PC-3 (cell line): ENCODE measurements around the gene PRDM4.
"Not testable (repeated sequence)": the region's sequence is repeated elsewhere in the genome, so short reads cannot be mapped to it uniquely, and the experiment has no call there.

Experiments
- EZH2 ChIP-seq: fragments of 300-600 bp; sonication (generic); IDR thresholded peaks from one replicate; pipeline ENCODE4 v1.6.1; 2017; ENCODE audit warnings: antibody characterized with exemption, mild to moderate bottlenecking, low read length; ENCODE audit not compliant: unreplicated experiment
- TF ChIP-seq, protein P1 (sequence below): fragments of 300-600 bp; sonication (generic); conservative IDR thresholded peaks from 2 replicates; pipeline ENCODE4 v1.5.1; 2017; ENCODE audit warnings: antibody characterized with exemption, low read depth, mild to moderate bottlenecking, low read length

DNA sequence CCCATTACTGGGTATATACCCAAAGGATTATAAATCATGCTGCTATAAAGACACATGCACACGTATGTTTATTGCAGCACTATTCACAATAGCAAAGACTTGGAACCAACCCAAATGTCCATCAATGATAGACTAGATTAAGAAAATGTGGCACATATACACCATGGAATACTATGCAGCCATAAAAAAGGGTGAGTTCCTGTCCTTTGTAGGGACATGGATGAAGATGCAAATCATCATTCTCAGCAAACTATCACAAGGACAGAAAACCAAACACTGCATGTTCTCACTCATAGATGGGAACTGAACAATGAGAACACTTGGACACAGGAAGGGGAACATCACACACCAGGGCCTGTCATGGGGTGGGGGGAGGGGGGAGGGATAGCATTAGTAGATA lies 33.2 kb downstream of the PRDM4 start:
- TF ChIP-seq, protein P1, sequence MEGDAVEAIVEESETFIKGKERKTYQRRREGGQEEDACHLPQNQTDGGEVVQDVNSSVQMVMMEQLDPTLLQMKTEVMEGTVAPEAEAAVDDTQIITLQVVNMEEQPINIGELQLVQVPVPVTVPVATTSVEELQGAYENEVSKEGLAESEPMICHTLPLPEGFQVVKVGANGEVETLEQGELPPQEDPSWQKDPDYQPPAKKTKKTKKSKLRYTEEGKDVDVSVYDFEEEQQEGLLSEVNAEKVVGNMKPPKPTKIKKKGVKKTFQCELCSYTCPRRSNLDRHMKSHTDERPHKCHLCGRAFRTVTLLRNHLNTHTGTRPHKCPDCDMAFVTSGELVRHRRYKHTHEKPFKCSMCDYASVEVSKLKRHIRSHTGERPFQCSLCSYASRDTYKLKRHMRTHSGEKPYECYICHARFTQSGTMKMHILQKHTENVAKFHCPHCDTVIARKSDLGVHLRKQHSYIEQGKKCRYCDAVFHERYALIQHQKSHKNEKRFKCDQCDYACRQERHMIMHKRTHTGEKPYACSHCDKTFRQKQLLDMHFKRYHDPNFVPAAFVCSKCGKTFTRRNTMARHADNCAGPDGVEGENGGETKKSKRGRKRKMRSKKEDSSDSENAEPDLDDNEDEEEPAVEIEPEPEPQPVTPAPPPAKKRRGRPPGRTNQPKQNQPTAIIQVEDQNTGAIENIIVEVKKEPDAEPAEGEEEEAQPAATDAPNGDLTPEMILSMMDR, result not testable (repeated sequence)
- TF ChIP-seq EZH2, result not testable (repeated sequence)
